Ovary (tissue), 3 donors: Measurements from ENCODE around the gene DNASE1.

Experiments
- CTCF ChIP-seq, 3 donors: fragments of 450-650 bp in 2 of 3; fragments of 200-600 bp in 1 of 3; IDR thresholded peaks; one replicate each; pipeline versions ENCODE4 v1.5.1 to v1.8.0; 2016 to 2022; ENCODE audit warnings: antibody characterized with exemption in 3 of 3, mild to moderate bottlenecking in 1 of 3
- EP300 ChIP-seq: sonication (generic); formaldehyde crosslinking; IDR thresholded peaks from one replicate; pipeline ENCODE4 v1.6.1; 2017; ENCODE audit warnings: antibody characterized with exemption
- POLR2A ChIP-seq: fragments of 450-650 bp; IDR thresholded peaks from one replicate; pipeline ENCODE4 v1.6.1; 2017; ENCODE audit warnings: antibody characterized with exemption, mild to moderate bottlenecking, moderate library complexity
- donor health status: DM: no; HTN: no; CAD: no.

GRCh38 chr16:3695610-3696369 lies 41.3 kb downstream of the DNASE1 start:
- TF ChIP-seq POLR2A = no peak
- no peak for TF ChIP-seq CTCF (IDR thresholded peaks at IDR 0.05)
- TF ChIP-seq EP300 = no peak
